SK-N-SH (cell line): ENCODE data around the gene DAB2. TPM values are rescaled to one million over a fixed set of nuclear protein-coding genes. Genes with fewer than 3 reads are reported as not detected.

Experiments
- CTCF ChIA-PET: fragments of 300-600, 350-600 bp; formaldehyde crosslinking; extraction: SDS; loops from one replicate; lab custom pipeline; 2021; lab: Yijun Ruan, JAX
- POLR2A ChIA-PET: fragments of 350-600 bp; sonication (Branson Sonifier 250); formaldehyde crosslinking; extraction: SDS; loops from one replicate; lab custom pipeline; 2020; ENCODE audit warnings: antibody characterized with exemption, inconsistent platforms; lab: Yijun Ruan, JAX
- DNase-seq: peaks from one replicate; pipeline ENCODE4 v3.0.0; 2012
- H2AFZ ChIP-seq: fragments of 200-600 bp; sonication (generic); 2 replicates; pipeline ENCODE4 v1.8.1; 2016; ENCODE audit warnings: antibody characterized with exemption, mild to moderate bottlenecking, low read depth
- H3F3A ChIP-seq: fragments of 200-600 bp; sonication (generic); replicated peaks from 2 replicates; pipeline ENCODE3; 2016; ENCODE audit warnings: antibody characterized with exemption, mild to moderate bottlenecking; ENCODE audit not compliant: insufficient read depth
- H3K27ac ChIP-seq, 2 experiments: fragments of 200-500 bp in 1 of 2; fragments of 200-600 bp in 1 of 2; sonication (Bioruptor generic) in 1 of 2; sonication (generic), shearing (Covaris generic) in 1 of 2; 2 replicates each; pipeline versions ENCODE4 v1.5.1 to v1.6.1; 2014 to 2016; ENCODE audit warnings: low read depth in 2 of 2, inconsistent platforms in 1 of 2, low read length in 1 of 2, mild to moderate bottlenecking in 1 of 2, mixed read lengths in 1 of 2
- H3K27me3 ChIP-seq: fragments of 200-600 bp; sonication (generic), shearing (Covaris generic); 2 replicates; pipeline ENCODE4 v1.6.1; 2016; ENCODE audit warnings: mixed run types; ENCODE audit not compliant: insufficient read depth
- H3K36me3 ChIP-seq, 2 experiments: fragments of 200-500 bp in 1 of 2; fragments of 200-600 bp in 1 of 2; sonication (Bioruptor generic) in 1 of 2; sonication (generic) in 1 of 2; replicated peaks in 1 of 2; 2 replicates each; pipeline versions ENCODE3 to v1.5.1; 2014 to 2016; ENCODE audit warnings: low read length in 1 of 2, mild to moderate bottlenecking in 1 of 2; ENCODE audit not compliant: insufficient read depth in 2 of 2, control insufficient read depth in 1 of 2
- H3K4me1 ChIP-seq, 2 experiments: fragments of 200-500 bp in 1 of 2; fragments of 200-600 bp in 1 of 2; sonication (Bioruptor generic) in 1 of 2; sonication (generic), shearing (Covaris generic) in 1 of 2; 2 replicates each; pipeline versions ENCODE4 v1.5.1 to v1.6.1; 2014 to 2016; ENCODE audit warnings: low read depth in 1 of 2, low read length in 1 of 2, mixed run types in 1 of 2; ENCODE audit not compliant: insufficient read depth in 2 of 2, control insufficient read depth in 1 of 2
- H3K4me2 ChIP-seq: fragments of 200-600 bp; sonication (generic), shearing (Covaris generic); 2 replicates; pipeline ENCODE4 v1.6.1; 2017; ENCODE audit warnings: mixed run types
- H3K4me3 ChIP-seq, 2 experiments: fragments of 200-500 bp in 1 of 2; fragments of 200-600 bp in 1 of 2; sonication (Bioruptor generic) in 1 of 2; sonication (generic), shearing (Covaris generic) in 1 of 2; 2 replicates each; pipeline versions ENCODE4 v1.5.1 to v1.8.1; 2014 to 2016; ENCODE audit warnings: low read depth in 2 of 2, inconsistent platforms in 1 of 2, low read length in 1 of 2, mild to moderate bottlenecking in 1 of 2, mixed read lengths in 1 of 2, moderate library complexity in 1 of 2
- H3K79me2 ChIP-seq: fragments of 200-600 bp; sonication (generic); 2 replicates; pipeline ENCODE4 v1.8.1; 2017; ENCODE audit warnings: mild to moderate bottlenecking; ENCODE audit not compliant: insufficient read depth
- H3K9ac ChIP-seq: fragments of 200-600 bp; sonication (generic); 2 replicates; pipeline ENCODE4 v1.6.1; 2017; ENCODE audit warnings: mixed run types
- H3K9me2 ChIP-seq: fragments of 200-600 bp; sonication (generic); 2 replicates; pipeline ENCODE4 v1.6.1; 2017; ENCODE audit warnings: mixed run types
- H3K9me3 ChIP-seq: fragments of 200-600 bp; sonication (generic); 2 replicates; pipeline ENCODE4 v1.6.1; 2017; ENCODE audit warnings: mixed run types, mild to moderate bottlenecking, moderate library complexity
- H4K20me1 ChIP-seq: fragments of 200-600 bp; sonication (generic); 2 replicates; pipeline ENCODE4 v1.6.1; 2017; ENCODE audit warnings: mild to moderate bottlenecking, mixed run types; ENCODE audit not compliant: insufficient read depth
- CTCF ChIP-seq: fragments of 200-600 bp; sonication (generic); IDR thresholded peaks from 2 replicates; pipeline ENCODE4 v1.6.1; 2017; ENCODE audit warnings: antibody characterized with exemption, mild to moderate bottlenecking, moderate library complexity
- ELF1 ChIP-seq: IDR thresholded peaks from 2 replicates; pipeline ENCODE4 v1.4.0; 2012
- EP300 ChIP-seq, 2 experiments: IDR thresholded peaks; 2 replicates each; pipeline versions ENCODE4 v1.4.0 to v1.6.1; 2012; ENCODE audit warnings: borderline replicate concordance in 1 of 2, low read depth in 1 of 2, low read length in 1 of 2
- FOXM1 ChIP-seq: IDR thresholded peaks from 2 replicates; pipeline ENCODE4 v1.4.0; 2012; ENCODE audit warnings: low read depth, mild to moderate bottlenecking
- GATA2 ChIP-seq: sonication (generic); formaldehyde crosslinking; IDR thresholded peaks from 2 replicates; pipeline ENCODE4 v1.5.0; 2020; ENCODE audit warnings: mild to moderate bottlenecking, missing genetic modification reagents
- IRF3 ChIP-seq: fragments of 150-350 bp; IDR thresholded peaks from 2 replicates; pipeline ENCODE4 v1.6.1; 2016; ENCODE audit warnings: mild to moderate bottlenecking, low read depth, low read length
- JUND ChIP-seq: IDR thresholded peaks from 2 replicates; pipeline ENCODE4 v1.4.0; 2012
- NFIC ChIP-seq: IDR thresholded peaks from 2 replicates; pipeline ENCODE4 v1.4.0; 2012; ENCODE audit warnings: borderline replicate concordance
- PBX3 ChIP-seq: IDR thresholded peaks from 2 replicates; pipeline ENCODE4; 2012
- RAD21 ChIP-seq: IDR thresholded peaks from 2 replicates; pipeline ENCODE4 v1.6.1; 2012; ENCODE audit warnings: mild to moderate bottlenecking, low read length
- REST ChIP-seq: IDR thresholded peaks from 2 replicates; pipeline ENCODE4 v1.6.1; 2012; ENCODE audit warnings: mild to moderate bottlenecking, low read depth, low read length, moderate library complexity
- RXRA ChIP-seq: IDR thresholded peaks from 2 replicates; pipeline ENCODE4 v1.4.0; 2012; ENCODE audit warnings: low read depth, mild to moderate bottlenecking, borderline replicate concordance
- SMC3 ChIP-seq: IDR thresholded peaks from 2 replicates; pipeline ENCODE4 v1.6.1; 2012; ENCODE audit warnings: low read depth, low read length, improper control_type of control experiment
- TAF1 ChIP-seq: IDR thresholded peaks from 2 replicates; pipeline ENCODE4 v1.6.1; 2012; ENCODE audit warnings: low read depth, mild to moderate bottlenecking, low read length, moderate library complexity, borderline replicate concordance
- TCF12 ChIP-seq: IDR thresholded peaks from 2 replicates; pipeline ENCODE4 v1.4.0; 2012
- TEAD4 ChIP-seq: IDR thresholded peaks from 2 replicates; pipeline ENCODE4 v1.4.0; 2012; ENCODE audit warnings: mild to moderate bottlenecking, borderline replicate concordance; ENCODE audit not compliant: insufficient read depth
- USF1 ChIP-seq: IDR thresholded peaks from 2 replicates; pipeline ENCODE4 v1.4.0; 2012; ENCODE audit warnings: low read depth, borderline replicate concordance
- YY1 ChIP-seq: IDR thresholded peaks from 2 replicates; pipeline ENCODE4 v1.4.0; 2012; ENCODE audit warnings: low read depth, mild to moderate bottlenecking
- ZBTB33 ChIP-seq: IDR thresholded peaks from 2 replicates; pipeline ENCODE4 v1.4.0; 2012; ENCODE audit warnings: low read depth, borderline replicate concordance
- WGBS: methylation state at CpG from one replicate; pipeline ENCODE4 v1.1.6; 2017; ENCODE audit warnings: low lambda C conversion rate; 5-methylcytosine and 5-hydroxymethylcytosine counted together
- polyA plus RNA-seq, 3 experiments: library from polyadenylated mRNA; depleted of rRNA; stranded (reverse); fragments of >200 nt; gene quantifications; 2 replicates each; pipeline ENCODE4 v1.2.3, GENCODE V29; 2012

Gene DAB2
- polyA plus RNA-seq, 1 of the 3 experiments (the other 2 are of a cell fraction): 23.7 TPM

GRCh38 chr5:39464088-39464487 lies 39.3 kb upstream of the DAB2 start:
- Histone ChIP-seq H4K20me1 (no peaks in the 10 kb centered on the region), H3K4me3 (no peak overlapping the region), H3F3A (peaks cover 4% of the 10 kb centered on the region), H2AFZ (no peak overlapping the region)
- TF ChIP-seq TCF12 (no peak), USF1 (no peak), REST (no peak)
- TF ChIP-seq, all 33 proteins: peak for 0
- ChIA-PET POLR2A (no interaction called here), CTCF (no interaction called here)
- H3K4me1 ChIP-seq: no peaks in the 10 kb centered on the region
- no peaks in the 10 kb centered on the region for H3K36me3 ChIP-seq
- no peaks in the 10 kb centered on the region for H3K9me2 ChIP-seq
- H3K4me2 ChIP-seq: no peak overlapping the region
- no peak for DNase-seq
- no peak overlapping the region for H3K9ac ChIP-seq
- H3K9me3 ChIP-seq: no peaks in the 10 kb centered on the region
- 20% methylated on average over 5 of the region's 5 CpGs for WGBS
- no peaks in the 10 kb centered on the region for H3K79me2 ChIP-seq
- H3K27ac ChIP-seq: no peak overlapping the region
- H3K27me3 ChIP-seq: no peaks in the 10 kb centered on the region; the same call in 1 of the 2 replicates

- peaks cover 4% of the 10 kb centered on the region for H3F3A ChIP-seq
- CTCF ChIA-PET: no interaction called here
- no peaks in the 10 kb centered on the region for H3K9me3 ChIP-seq
- no peaks in the 10 kb centered on the region for H3K4me1 ChIP-seq
- no peaks in the 10 kb centered on the region; the same call in 1 of the 2 replicates for H3K27me3 ChIP-seq
- no peaks in the 10 kb centered on the region for H4K20me1 ChIP-seq
- H3K79me2 ChIP-seq: no peaks in the 10 kb centered on the region
- no peak overlapping the region for H2AFZ ChIP-seq
- WGBS: 18% methylated on average over 6 of the region's 6 CpGs
- no peak overlapping the region for H3K9ac ChIP-seq
- DNase-seq: no peak
- no peak overlapping the region for H3K4me2 ChIP-seq
- no peaks in the 10 kb centered on the region for H3K36me3 ChIP-seq
- no peak overlapping the region for H3K4me3 ChIP-seq
- POLR2A ChIA-PET: no interaction called here
- H3K9me2 ChIP-seq: no peaks in the 10 kb centered on the region
- no peak overlapping the region for H3K27ac ChIP-seq
- no peak for TF ChIP-seq SMC3
- no peak for TF ChIP-seq IRF3
- no peak for TF ChIP-seq RAD21
- TF ChIP-seq PBX3: no peak
- no peak for TF ChIP-seq NFIC
- TF ChIP-seq YY1: no peak
- no peak for TF ChIP-seq ZBTB33
- TF ChIP-seq EP300 (IDR thresholded peaks at IDR 0.05; ENCODE audit: borderline replicate concordance in 1 of 2, low read depth in 1 of 2, low read length in 1 of 2): no peak
- no peak for TF ChIP-seq FOXM1
- no peak for TF ChIP-seq CTCF
- no peak for TF ChIP-seq TAF1
- no peak for TF ChIP-seq JUND
- no peak for TF ChIP-seq ELF1
- no peak for TF ChIP-seq TEAD4
- TF ChIP-seq GATA2 (CRISPR knock-in tag): no peak
- TF ChIP-seq RXRA: no peak
These were observed 37.4 kb upstream of the DAB2 start for GRCh38 chr5:39462211-39462610.
